ENCODE results near the gene GRID1. TPM values are rescaled to one million over a fixed set of nuclear protein-coding genes. Genes with fewer than 3 reads are reported as not detected.

The GRID1 gene
- polyA plus RNA-seq, 3 donors = 1.6 to 2.2 (median 1.7) TPM

DNA sequence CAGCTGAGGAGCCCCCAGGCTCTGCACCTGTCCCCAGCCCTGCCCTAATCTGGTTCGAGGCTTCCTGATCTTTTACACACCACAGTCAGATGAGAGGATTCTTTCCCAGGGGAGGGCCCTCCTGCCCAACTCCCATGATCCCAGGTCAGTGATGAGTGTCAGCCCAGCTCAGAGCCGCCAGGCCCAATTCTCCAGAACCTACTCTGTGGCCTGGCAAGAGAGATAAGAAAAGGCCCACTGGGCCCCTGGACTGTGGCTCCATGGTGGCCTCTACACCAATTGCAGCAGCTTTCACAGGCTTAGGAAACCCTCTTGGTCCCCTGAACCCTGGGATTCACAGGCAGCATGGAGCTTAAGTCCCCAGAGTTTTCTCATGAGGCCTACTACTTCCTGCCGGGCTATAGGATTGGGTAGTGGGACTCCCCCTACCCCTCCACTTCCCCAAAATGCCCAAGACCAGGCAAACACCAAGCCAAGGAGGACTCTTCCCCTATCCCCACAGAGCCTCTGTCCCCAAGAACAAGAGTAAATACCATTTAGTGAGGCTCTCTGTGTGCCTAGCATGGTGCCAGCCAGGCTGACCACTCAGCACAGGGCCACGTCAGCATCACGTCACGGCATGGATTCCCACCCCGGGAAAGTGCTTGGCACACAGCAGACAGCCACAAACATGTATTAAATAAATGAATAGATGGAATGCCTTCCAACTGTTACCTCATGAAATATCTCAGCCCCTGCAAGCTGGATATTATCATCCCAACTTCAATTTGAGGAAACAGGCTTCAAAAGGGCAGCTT, 100.0 kb downstream of the GRID1 start:
- no peak for DNase-seq

- no peak for DNase-seq
Measured at GRCh38 chr10:86265895-86266259, 100.7 kb downstream of the GRID1 start.

- DNase-seq = no peak
Measured at GRCh38 chr10:86265236-86265894, 101.2 kb downstream of the GRID1 start.

GRCh38 chr10:86264481-86265231, 101.9 kb downstream of the GRID1 start:
- DNase-seq = no peak

GRCh38 chr10:86263907-86264306, 102.7 kb downstream of the GRID1 start:
- DNase-seq = no peak

GRCh38 chr10:86263209-86263608, 103.4 kb downstream of the GRID1 start:
- DNase-seq = no peak

DNA sequence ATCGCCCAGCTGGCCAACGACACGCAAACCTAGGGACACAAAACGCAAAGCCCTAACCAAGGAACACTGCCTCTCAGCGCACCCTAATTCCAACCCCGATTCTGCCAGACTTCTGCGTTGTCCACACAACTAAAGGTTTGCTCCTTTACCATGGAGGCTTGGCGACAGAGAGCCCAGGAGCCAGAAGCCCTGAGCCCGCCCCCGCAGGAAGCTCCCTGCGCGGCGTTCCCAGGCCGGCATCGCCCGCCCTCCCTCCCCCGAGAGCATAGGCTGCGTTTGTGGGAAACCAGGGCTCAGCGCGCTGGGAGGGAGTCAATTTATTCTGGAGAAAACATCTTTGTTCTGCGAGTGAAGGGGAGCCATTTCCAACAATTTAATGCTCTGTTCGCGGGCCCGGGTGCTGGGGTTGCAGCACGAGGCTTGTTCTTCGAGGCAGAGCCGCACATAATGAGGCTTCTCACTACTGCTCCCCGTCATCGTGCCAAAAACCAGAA, 103.9 kb downstream of the GRID1 start:
- DNase-seq = no peak

DNA sequence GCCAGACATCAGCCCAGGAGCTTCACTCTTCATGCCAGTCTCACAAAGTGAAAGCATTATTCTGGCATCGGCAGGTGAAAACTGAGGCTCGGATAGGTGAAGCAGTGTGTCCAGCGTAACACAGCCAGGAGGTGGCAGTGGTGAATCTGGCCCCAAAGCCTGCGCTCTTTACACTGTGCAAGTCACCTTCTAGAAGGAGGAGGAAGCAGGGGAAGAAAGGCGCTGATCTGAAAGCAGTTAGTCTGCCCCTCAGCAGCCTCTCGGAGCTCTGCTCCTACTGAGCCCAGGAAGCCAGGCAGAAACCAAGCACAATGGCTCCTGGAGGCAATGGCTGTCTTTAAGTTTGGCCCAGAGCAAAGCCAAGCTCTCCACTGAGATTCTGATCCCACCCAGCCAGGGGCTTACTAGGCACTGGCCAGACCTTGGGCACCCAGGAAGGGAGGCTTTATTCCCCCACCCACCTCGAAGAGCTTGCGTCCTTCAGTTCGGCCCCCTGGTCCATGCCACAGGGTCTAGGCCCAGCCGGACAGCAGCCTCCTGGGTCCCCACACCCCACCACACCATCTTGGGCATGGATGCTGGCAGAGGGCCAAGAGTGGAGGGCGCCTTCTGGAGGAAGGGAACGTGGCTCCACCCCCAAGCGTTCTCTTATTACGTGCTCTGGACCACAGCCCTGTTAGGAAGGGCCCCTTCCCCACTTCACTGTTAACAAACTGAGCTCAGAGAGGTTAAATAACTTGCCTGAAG, 104.5 kb downstream of the GRID1 start:
- no peak for DNase-seq

GRCh38 chr10:86261470-86261869, 105.1 kb downstream of the GRID1 start:
- DNase-seq = no peak

GRCh38 chr10:86260564-86260963, 106.0 kb downstream of the GRID1 start:
- DNase-seq = no peak

- no peak for DNase-seq
Measured at GRCh38 chr10:86259901-86260562, 106.6 kb downstream of the GRID1 start.

- no peak for DNase-seq
Measured at GRCh38 chr10:86258941-86259340, 107.7 kb downstream of the GRID1 start.

GRCh38 chr10:86258499-86258898, 108.1 kb downstream of the GRID1 start:
- no peak for DNase-seq

GRCh38 chr10:86257683-86258082, 108.9 kb downstream of the GRID1 start:
- no peak for DNase-seq

DNA sequence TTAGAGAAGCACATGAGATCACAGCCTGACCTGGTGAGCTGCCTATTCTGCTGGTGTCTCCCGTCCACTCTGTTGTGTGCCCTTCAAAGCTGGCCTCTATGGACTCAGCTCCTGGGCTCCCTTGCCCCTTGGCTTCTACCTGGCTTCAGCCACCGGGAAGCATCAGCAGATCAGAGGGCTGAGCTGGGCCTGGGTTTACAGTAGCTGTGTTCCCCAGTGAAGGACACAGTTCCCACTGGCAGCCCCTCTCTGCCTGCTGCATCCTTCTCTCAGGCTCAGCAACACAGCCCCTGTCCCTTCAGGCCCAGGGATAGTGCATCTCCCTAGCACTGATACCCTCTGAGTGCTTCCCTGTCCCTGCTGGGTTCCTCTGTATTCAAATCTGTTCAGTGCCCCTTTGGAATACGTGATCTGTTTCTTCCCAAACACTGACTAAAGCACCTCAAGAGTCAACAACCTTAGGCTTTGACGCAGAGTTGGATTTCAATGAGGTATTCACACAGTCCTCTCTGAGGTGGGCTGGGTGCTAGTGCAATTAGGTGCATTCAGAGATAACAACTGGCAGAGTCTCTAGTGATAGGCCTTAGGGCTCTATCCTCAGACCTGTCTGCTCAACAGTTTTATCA, 109.8 kb downstream of the GRID1 start:
- no peak for DNase-seq

DNA sequence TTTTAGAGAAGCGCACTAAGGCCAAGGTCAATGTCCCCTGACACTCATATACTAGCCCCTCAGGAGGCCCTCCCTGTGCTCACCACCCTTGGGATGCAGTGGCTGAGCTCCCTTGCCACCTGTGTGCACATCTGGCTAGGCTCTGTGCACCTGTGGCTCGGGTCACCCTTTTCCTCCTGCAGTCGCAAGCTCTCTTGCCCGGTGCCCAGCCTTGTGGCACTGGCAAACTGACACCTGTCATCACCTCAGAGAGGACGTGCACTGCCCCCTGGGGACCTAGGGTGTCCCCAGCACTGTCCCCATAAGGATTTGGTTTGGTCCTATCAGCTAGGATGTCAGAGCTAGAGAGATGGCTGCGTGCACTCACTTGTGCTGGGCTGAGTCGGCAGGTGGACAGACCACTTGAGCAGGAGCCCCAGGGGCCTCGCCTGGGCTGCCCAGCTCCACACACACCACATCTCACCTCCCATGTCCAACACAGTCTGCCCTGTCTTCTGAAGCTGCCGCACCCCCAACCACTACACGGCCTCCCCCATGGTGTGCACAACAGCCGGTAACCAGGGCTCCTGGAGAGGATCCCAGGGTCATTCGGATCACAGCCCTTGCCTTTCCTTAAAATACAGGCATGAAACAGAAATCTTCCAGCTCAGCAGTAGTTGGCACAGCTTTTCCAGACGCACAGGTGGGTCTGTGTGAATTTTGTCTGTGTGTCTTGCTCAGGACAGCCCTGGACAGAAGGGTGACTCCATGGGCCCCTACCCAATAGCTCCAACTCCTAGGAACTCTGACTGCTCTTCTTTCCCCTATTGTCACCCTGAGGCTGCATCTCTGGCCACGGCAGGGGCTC, 111.0 kb downstream of the GRID1 start:
- no peak for DNase-seq

DNA sequence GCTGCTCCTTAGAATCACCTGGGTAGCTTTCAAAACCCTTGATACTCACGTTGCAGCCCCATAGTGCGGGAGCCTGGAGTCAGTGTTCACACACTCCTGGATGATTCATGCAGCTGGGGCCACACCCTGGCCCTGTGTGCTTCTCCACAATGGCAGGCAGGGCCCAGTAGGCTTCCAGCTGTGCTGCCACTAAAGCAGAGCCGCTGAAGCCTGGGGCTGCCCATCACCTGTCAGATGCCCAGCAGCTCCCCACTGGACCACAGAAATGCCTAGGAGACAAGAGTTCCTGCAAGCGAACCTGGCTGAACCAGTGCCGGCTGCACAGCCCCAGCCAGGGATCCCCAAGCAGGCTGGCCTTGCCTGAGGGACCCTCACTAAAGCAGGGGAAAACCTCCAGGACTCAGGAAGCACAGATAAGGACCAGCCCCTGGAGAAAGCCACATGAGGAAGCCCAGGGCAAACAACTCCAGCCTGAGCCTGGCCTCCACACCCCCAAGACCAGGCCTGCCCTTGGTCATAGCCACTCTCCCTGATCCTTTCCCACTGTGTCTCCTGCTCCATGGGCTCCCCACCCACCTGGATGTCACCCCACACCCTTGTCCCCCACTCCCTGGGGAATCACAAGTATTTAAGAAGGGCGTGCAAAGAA, 111.9 kb downstream of the GRID1 start:
- no peak for DNase-seq

DNA sequence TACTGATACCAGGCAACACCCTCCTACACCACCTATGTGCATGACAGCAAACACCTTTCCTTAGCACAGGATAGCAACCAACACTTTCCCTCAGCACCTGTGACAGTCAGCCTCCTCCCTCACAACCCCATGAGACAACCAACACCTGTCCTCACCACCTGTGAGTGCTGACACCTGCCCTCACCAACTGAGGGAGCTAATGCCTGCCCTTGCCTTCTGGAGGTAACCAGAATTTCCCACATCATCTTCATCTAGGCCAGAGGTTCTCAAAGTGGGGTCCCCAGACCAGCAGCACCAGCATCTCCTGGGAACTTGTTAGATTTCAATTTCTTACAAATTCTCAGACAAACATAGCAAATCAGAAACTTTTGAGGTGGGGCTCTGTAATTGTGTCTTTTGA, 112.5 kb downstream of the GRID1 start:
- DNase-seq = no peak

Data from renal pelvis (tissue), 4 donors.